ENCODE measurements around the gene SLC13A3.

SLC13A3 gene

DNA sequence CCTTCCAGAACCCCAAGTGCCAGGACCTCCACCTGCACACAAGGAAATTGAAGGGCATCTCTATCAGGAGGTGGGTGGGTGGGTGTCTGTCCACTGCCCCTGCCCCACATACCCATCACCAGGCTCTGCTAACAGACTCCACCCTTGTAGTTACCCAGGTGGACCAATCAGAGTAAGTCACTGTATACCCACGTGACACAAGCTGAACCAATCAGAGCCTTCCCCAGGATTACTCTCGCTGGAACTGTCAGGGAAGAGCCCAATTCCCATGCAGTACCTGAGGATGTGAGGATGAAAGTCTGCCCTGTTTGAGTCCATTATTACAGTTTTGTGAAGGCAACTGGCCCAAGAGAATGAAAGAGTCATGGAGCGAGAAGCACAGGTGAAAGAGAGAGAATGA, 105.0 kb downstream of the SLC13A3 start:
- TF ChIP-seq EZH2phosphoT487 (conservative IDR thresholded peaks at IDR 0.05; ENCODE audit: low read length) = no peak
- TF ChIP-seq CTCF (IDR thresholded peaks at IDR 0.05; ENCODE audit: insufficient read depth, low read length, poor library complexity, severe bottlenecking) = no peak
- Histone ChIP-seq H3K27me3 (ENCODE audit: low read length) (no peaks in the 10 kb centered on the region), H3K9me3 (ENCODE audit: insufficient read depth, low read length) (no peaks in the 10 kb centered on the region), H4K20me1 (ENCODE audit: low read depth, low read length) (no peaks in the 10 kb centered on the region), H3K9ac (ENCODE audit: low read length) (no peak overlapping the region), H3K36me3 (ENCODE audit: low read length) (no peaks in the 10 kb centered on the region), H3K9me2 (replicated peaks; ENCODE audit: insufficient read depth, low read length) (no peaks in the 10 kb centered on the region), H3K4me3 (ENCODE audit: insufficient read depth, low read length, poor library complexity, severe bottlenecking) (no peak overlapping the region), H3F3A (ENCODE audit: insufficient read depth) (no peaks in the 10 kb centered on the region), H2AFZ (ENCODE audit: low read depth, low read length, severe bottlenecking) (no peak overlapping the region), H3K79me2 (ENCODE audit: insufficient read depth, low read length) (no peaks in the 10 kb centered on the region), H3K27ac (ENCODE audit: low read depth, low read length) (no peak overlapping the region), H3K4me2 (ENCODE audit: low read depth, low read length, poor library complexity, severe bottlenecking) (no peak overlapping the region)

GRCh38 chr20:46545827-46546138, 105.5 kb downstream of the SLC13A3 start:
- H4K20me1 ChIP-seq (ENCODE audit: low read depth, low read length) = no peaks in the 10 kb centered on the region
- no peaks in the 10 kb centered on the region for H3K9me2 ChIP-seq (replicated peaks; ENCODE audit: insufficient read depth, low read length)
- H3K9me3 ChIP-seq (ENCODE audit: insufficient read depth, low read length) = no peaks in the 10 kb centered on the region
- H3K79me2 ChIP-seq (ENCODE audit: insufficient read depth, low read length) = no peaks in the 10 kb centered on the region
- H3K27me3 ChIP-seq (ENCODE audit: low read length) = no peaks in the 10 kb centered on the region
- no peaks in the 10 kb centered on the region for H3F3A ChIP-seq (ENCODE audit: insufficient read depth)
- no peaks in the 10 kb centered on the region for H3K36me3 ChIP-seq (ENCODE audit: low read length)
- H3K4me3 ChIP-seq (ENCODE audit: insufficient read depth, low read length, poor library complexity, severe bottlenecking) = no peak overlapping the region
- TF ChIP-seq CTCF (IDR thresholded peaks at IDR 0.05; ENCODE audit: insufficient read depth, low read length, poor library complexity, severe bottlenecking) (no peak), EZH2phosphoT487 (conservative IDR thresholded peaks at IDR 0.05; ENCODE audit: low read length) (no peak)
- no peak overlapping the region for H3K27ac ChIP-seq (ENCODE audit: low read depth, low read length)
- H2AFZ ChIP-seq (ENCODE audit: low read depth, low read length, severe bottlenecking) = no peak overlapping the region
- no peak overlapping the region for H3K4me2 ChIP-seq (ENCODE audit: low read depth, low read length, poor library complexity, severe bottlenecking)
- no peak overlapping the region for H3K9ac ChIP-seq (ENCODE audit: low read length)

- no peaks in the 10 kb centered on the region for H4K20me1 ChIP-seq (ENCODE audit: low read depth, low read length)
- H2AFZ ChIP-seq (ENCODE audit: low read depth, low read length, severe bottlenecking) = no peak overlapping the region
- H3K79me2 ChIP-seq (ENCODE audit: insufficient read depth, low read length) = no peaks in the 10 kb centered on the region
- H3K27ac ChIP-seq (ENCODE audit: low read depth, low read length) = no peak overlapping the region
- no peaks in the 10 kb centered on the region for H3F3A ChIP-seq (ENCODE audit: insufficient read depth)
- H3K27me3 ChIP-seq (ENCODE audit: low read length) = no peaks in the 10 kb centered on the region
- H3K9ac ChIP-seq (ENCODE audit: low read length) = no peak overlapping the region
- no peak for TF ChIP-seq EZH2phosphoT487 (conservative IDR thresholded peaks at IDR 0.05; ENCODE audit: low read length)
- TF ChIP-seq CTCF (IDR thresholded peaks at IDR 0.05; ENCODE audit: insufficient read depth, low read length, poor library complexity, severe bottlenecking) = no peak
- H3K4me3 ChIP-seq (ENCODE audit: insufficient read depth, low read length, poor library complexity, severe bottlenecking) = no peak overlapping the region
- no peaks in the 10 kb centered on the region for H3K9me3 ChIP-seq (ENCODE audit: insufficient read depth, low read length)
- H3K36me3 ChIP-seq (ENCODE audit: low read length) = no peaks in the 10 kb centered on the region
- H3K4me2 ChIP-seq (ENCODE audit: low read depth, low read length, poor library complexity, severe bottlenecking) = no peak overlapping the region
- H3K9me2 ChIP-seq (replicated peaks; ENCODE audit: insufficient read depth, low read length) = no peaks in the 10 kb centered on the region
Measured at GRCh38 chr20:46545077-46545826, 106.0 kb downstream of the SLC13A3 start.
